HepG2 (cell line): ENCODE data around the gene ZNF132.

Source experiments
- GRHL1 ChIP-seq: sonication (generic); formaldehyde crosslinking; conservative IDR thresholded peaks from 2 replicates; pipeline ENCODE4 v1.8.0; 2022; ENCODE audit warnings: missing genetic modification reagents
- MEIS2 ChIP-seq: sonication (generic); formaldehyde crosslinking; IDR thresholded peaks from 2 replicates; pipeline ENCODE4 v1.9.0; 2021; ENCODE audit warnings: mild to moderate bottlenecking, missing genetic modification reagents

DNA sequence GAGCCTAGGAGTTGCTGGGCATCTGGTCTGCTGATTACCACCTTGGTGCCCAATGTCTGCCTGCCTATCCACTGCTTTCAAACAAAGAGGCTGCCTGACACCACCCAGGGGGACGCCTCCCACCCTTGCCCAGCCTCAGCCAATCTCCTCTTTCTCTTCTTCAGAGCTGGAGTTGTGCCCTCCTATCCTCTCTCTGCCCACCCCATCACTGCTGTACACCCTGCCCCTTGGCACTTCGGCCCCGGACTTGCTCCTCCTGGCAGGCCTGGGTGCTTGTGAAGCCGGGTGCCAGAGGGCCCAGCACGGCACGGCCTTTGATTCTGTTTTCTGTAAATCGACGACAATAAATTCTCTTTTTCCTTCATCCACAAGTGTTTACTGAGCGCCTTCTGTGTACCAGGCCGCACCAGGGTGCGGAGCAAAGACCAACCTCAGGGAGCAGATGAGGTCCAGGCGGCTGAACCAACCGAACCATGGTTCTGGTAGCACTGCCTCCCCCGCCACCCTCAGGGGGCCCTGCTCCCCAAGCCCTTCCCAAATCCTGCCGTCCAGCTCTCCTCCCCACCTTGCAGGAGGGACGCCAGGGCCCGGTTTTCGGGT lies 39.5 kb downstream of the ZNF132 start:
- TF ChIP-seq GRHL1 (CRISPR knock-in tag) (no peak), MEIS2 (no peak)
